HG02678 (cell line): ENCODE data around the gene CES3.
"Not testable (repeated sequence)": the region's sequence is repeated elsewhere in the genome, so short reads cannot be mapped to it uniquely, and the experiment has no call there.

Experiments
- ATAC-seq: cut with Tn5 transposase; IDR thresholded peaks from one replicate; pipeline ENCODE4 v1.9.1; 2021; ENCODE audit warnings: mild to moderate bottlenecking, moderate library complexity; ENCODE audit not compliant: unreplicated experiment

CES3 gene

GRCh38 chr16:66926171-66926947, 34.7 kb upstream of the CES3 start:
- ATAC-seq: no peak

- no peak for ATAC-seq
Measured at GRCh38 chr16:66926961-66927436, 34.1 kb upstream of the CES3 start.

GRCh38 chr16:66927918-66928649, 33.0 kb upstream of the CES3 start:
- no peak for ATAC-seq

GRCh38 chr16:66928702-66929388, 32.2 kb upstream of the CES3 start:
- ATAC-seq: no peak

GRCh38 chr16:66930189-66930588, 30.9 kb upstream of the CES3 start:
- ATAC-seq: no peak

GRCh38 chr16:66931665-66932064, 29.4 kb upstream of the CES3 start:
- ATAC-seq: no peak

GRCh38 chr16:66932076-66932475, 29.0 kb upstream of the CES3 start:
- ATAC-seq: no peak

- ATAC-seq: no peak
Measured at GRCh38 chr16:66933776-66934137, 27.3 kb upstream of the CES3 start.

GRCh38 chr16:66934138-66934838, 26.8 kb upstream of the CES3 start, which contains the start of gene CIAO2B:
Gene CIAO2B (minus strand): TSS chr16:66934402. CDS start chr16:66934364, 38 bp downstream.
- peak; percentile 85 for ATAC-seq

GRCh38 chr16:66934839-66935313, 26.2 kb upstream of the CES3 start:
- not testable (repeated sequence) for ATAC-seq

GRCh38 chr16:66935314-66936011, 25.6 kb upstream of the CES3 start, which contains the start of gene CES2:
Gene CES2 (plus strand): TSS chr16:66935516. CDS start chr16:66935636, 120 bp downstream.
- ATAC-seq: no peak

GRCh38 chr16:66936462-66936861, 24.6 kb upstream of the CES3 start:
- ATAC-seq: no peak

GRCh38 chr16:66936889-66937554, 24.0 kb upstream of the CES3 start:
- ATAC-seq: no peak

GRCh38 chr16:66937725-66938337, 23.2 kb upstream of the CES3 start:
- no peak for ATAC-seq

GRCh38 chr16:66939366-66939765, 21.7 kb upstream of the CES3 start:
- ATAC-seq: no peak

GRCh38 chr16:66940236-66940635, 20.8 kb upstream of the CES3 start:
- no peak for ATAC-seq

GRCh38 chr16:66942981-66943380, 18.1 kb upstream of the CES3 start:
- ATAC-seq: no peak

- no peak for ATAC-seq
Measured at GRCh38 chr16:66943426-66944053, 17.5 kb upstream of the CES3 start.

GRCh38 chr16:66944054-66944441, 17.0 kb upstream of the CES3 start:
- ATAC-seq: no peak
